SU-DHL-6 (cell line): ENCODE measurements around the gene PSME2.

Source experiments
- H2AFZ ChIP-seq: fragments of 200-600 bp; sonication (generic); 2 replicates; pipeline ENCODE4 v1.6.1; 2014; ENCODE audit warnings: low read depth, mild to moderate bottlenecking, moderate library complexity, mixed read lengths, antibody characterized with exemption, low read length; ENCODE audit not compliant: severe bottlenecking
- H3F3A ChIP-seq: fragments of 200-600 bp; shearing (Covaris generic); 2 replicates; pipeline ENCODE4 v1.6.0; 2016; ENCODE audit warnings: antibody characterized with exemption, mild to moderate bottlenecking; ENCODE audit not compliant: insufficient read depth
- H3K27ac ChIP-seq: fragments of 200-600 bp; sonication (generic); 2 replicates; pipeline ENCODE4 v1.5.1; 2016; ENCODE audit warnings: low read depth, mild to moderate bottlenecking, low read length, moderate library complexity, mixed read lengths
- H3K27me3 ChIP-seq: fragments of 200-600 bp; sonication (generic), shearing (Covaris generic); 2 replicates; pipeline ENCODE4 v1.6.0; 2014; ENCODE audit warnings: mild to moderate bottlenecking, low read length
- H3K36me3 ChIP-seq: fragments of 200-600 bp; sonication (generic); 2 replicates; pipeline ENCODE4 v1.6.1; 2014; ENCODE audit warnings: mild to moderate bottlenecking, low read length, mixed read lengths
- H3K4me2 ChIP-seq: fragments of 300-600, 200-600 bp; shearing (Covaris generic), sonication (generic); 2 replicates; pipeline ENCODE4 v1.6.0; 2014; ENCODE audit warnings: low read length, low read depth, mild to moderate bottlenecking; ENCODE audit not compliant: poor library complexity, severe bottlenecking
- H3K4me3 ChIP-seq: fragments of 200-600 bp; sonication (generic); 2 replicates; pipeline ENCODE4 v1.5.1; 2014; ENCODE audit warnings: antibody characterized with exemption, low read length, mild to moderate bottlenecking, mixed read lengths; ENCODE audit not compliant: insufficient read depth, poor library complexity, severe bottlenecking
- H3K79me2 ChIP-seq: fragments of 200-600 bp; sonication (generic); 2 replicates; pipeline ENCODE4 v1.6.1; 2014; ENCODE audit warnings: mild to moderate bottlenecking, low read length, moderate library complexity; ENCODE audit not compliant: insufficient read depth
- H3K9ac ChIP-seq: fragments of 200-600 bp; sonication (generic); 2 replicates; pipeline ENCODE4 v1.7.0; 2014; ENCODE audit warnings: mild to moderate bottlenecking, low read length
- H3K9me2 ChIP-seq: fragments of 200-600 bp; sonication (generic); replicated peaks from 2 replicates; pipeline ENCODE4 v1.6.1; 2014; ENCODE audit warnings: low read length; ENCODE audit not compliant: insufficient read depth
- H3K9me3 ChIP-seq: fragments of 200-600 bp; sonication (generic); 2 replicates; pipeline ENCODE4 v1.6.1; 2014; ENCODE audit warnings: low read length, mixed read lengths; ENCODE audit not compliant: insufficient read depth
- H4K20me1 ChIP-seq: fragments of 200-600 bp; sonication (generic); 2 replicates; pipeline ENCODE4 v1.6.1; 2014; ENCODE audit warnings: low read depth, mild to moderate bottlenecking, antibody characterized with exemption, low read length, moderate library complexity, mixed read lengths
- EZH2phosphoT487 ChIP-seq: fragments of 200-600 bp; sonication (generic), shearing (Covaris generic); conservative IDR thresholded peaks from 2 replicates; pipeline ENCODE4 v1.6.1; 2018; ENCODE audit warnings: mild to moderate bottlenecking, antibody characterized with exemption, low read length, moderate library complexity, mixed read lengths
- TF ChIP-seq, protein P1 (sequence below): fragments of 200-600 bp; sonication (generic); IDR thresholded peaks from one replicate; pipeline ENCODE4 v1.5.1; 2017; ENCODE audit warnings: antibody characterized with exemption, mild to moderate bottlenecking, low read length, moderate library complexity; ENCODE audit not compliant: insufficient read depth, poor library complexity, severe bottlenecking

The PSME2 gene

DNA sequence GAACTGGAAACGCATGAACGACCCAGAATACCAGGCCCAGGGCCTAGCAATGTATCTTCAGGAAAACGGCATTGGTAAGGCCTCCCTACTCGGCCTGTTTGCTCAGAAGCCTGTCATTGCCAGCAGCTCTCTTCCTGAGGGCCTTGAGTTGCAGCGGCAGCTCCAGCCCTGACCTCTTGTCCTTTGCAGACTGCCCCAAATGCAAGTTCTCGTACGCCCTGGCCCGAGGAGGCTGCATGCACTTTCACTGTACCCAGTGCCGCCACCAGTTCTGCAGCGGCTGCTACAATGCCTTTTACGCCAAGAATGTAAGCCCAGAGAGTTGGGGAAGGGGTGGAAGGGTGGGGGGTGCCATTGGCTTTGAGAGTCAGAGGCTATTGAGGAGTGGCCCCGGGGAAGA lies 10.9 kb upstream of the PSME2 start:
- Histone ChIP-seq H3K79me2 (peaks cover 10% of the 10 kb centered on the region; the same call in 1 of the 2 replicates), H3K4me3 (no peak overlapping the region), H2AFZ (no peak overlapping the region), H4K20me1 (no peaks in the 10 kb centered on the region), H3K9me2 (no peaks in the 10 kb centered on the region), H3K4me2 (no peak overlapping the region), H3K36me3 (no peaks in the 10 kb centered on the region), H3K9ac (no peak overlapping the region), H3K27me3 (no peaks in the 10 kb centered on the region), H3K27ac (no peak overlapping the region), H3K9me3 (no peaks in the 10 kb centered on the region), H3F3A (0 out of 2 replicates have a peak, but pooled peaks cover 3% of the 10 kb centered on the region)
- TF ChIP-seq, protein P1, sequence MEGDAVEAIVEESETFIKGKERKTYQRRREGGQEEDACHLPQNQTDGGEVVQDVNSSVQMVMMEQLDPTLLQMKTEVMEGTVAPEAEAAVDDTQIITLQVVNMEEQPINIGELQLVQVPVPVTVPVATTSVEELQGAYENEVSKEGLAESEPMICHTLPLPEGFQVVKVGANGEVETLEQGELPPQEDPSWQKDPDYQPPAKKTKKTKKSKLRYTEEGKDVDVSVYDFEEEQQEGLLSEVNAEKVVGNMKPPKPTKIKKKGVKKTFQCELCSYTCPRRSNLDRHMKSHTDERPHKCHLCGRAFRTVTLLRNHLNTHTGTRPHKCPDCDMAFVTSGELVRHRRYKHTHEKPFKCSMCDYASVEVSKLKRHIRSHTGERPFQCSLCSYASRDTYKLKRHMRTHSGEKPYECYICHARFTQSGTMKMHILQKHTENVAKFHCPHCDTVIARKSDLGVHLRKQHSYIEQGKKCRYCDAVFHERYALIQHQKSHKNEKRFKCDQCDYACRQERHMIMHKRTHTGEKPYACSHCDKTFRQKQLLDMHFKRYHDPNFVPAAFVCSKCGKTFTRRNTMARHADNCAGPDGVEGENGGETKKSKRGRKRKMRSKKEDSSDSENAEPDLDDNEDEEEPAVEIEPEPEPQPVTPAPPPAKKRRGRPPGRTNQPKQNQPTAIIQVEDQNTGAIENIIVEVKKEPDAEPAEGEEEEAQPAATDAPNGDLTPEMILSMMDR = no peak
- TF ChIP-seq EZH2phosphoT487 = no peak

DNA sequence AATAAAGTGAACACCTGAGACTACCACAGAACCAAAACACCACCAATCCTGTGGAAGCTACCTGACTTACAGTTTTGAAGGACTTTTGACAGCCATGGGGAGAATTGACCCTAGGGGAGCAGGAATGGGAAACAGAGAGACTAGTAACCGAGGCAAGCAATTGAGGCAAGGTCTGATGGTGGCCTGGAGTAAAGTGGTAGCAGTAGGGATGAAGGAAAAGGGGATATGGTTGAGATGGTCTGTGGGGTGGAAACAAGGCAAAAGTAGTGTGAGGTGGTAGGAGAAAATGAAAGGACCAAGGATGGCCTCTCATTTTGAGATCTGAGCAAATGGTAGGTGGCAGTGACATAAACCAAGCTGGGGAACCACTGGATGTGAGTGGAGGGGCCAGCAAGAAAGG lies 10.4 kb upstream of the PSME2 start:
- Histone ChIP-seq H3K27ac (no peak overlapping the region), H3K9me3 (no peaks in the 10 kb centered on the region), H3K4me3 (no peak overlapping the region), H3K4me2 (no peak overlapping the region), H3K36me3 (no peaks in the 10 kb centered on the region), H4K20me1 (no peaks in the 10 kb centered on the region), H3K79me2 (peaks cover 5% of the 10 kb centered on the region; the same call in 1 of the 2 replicates), H3K9me2 (no peaks in the 10 kb centered on the region), H2AFZ (no peak overlapping the region), H3F3A (0 out of 2 replicates have a peak, but pooled peaks cover 3% of the 10 kb centered on the region), H3K9ac (no peak overlapping the region), H3K27me3 (no peaks in the 10 kb centered on the region)
- TF ChIP-seq, protein P1 = no peak
- TF ChIP-seq EZH2phosphoT487 = no peak

DNA sequence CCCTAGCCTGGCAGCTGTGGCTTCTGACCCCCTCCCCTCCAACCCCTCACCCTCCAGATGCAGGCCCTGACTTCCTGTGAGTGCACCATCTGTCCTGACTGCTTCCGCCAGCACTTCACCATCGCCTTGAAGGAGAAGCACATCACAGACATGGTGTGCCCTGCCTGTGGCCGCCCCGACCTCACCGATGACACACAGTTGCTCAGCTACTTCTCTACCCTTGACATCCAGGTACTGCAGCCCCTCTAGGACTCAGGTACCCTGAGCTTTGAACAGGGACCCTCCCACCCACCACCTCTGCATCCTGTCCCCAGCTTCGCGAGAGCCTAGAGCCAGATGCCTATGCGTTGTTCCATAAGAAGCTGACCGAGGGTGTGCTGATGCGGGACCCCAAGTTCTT lies 8.7 kb upstream of the PSME2 start:
- Histone ChIP-seq H3K9me3 (no peaks in the 10 kb centered on the region), H3K4me2 (no peak overlapping the region), H3K9ac (no peak overlapping the region)

More for the DNA sequence above, 8.7 kb upstream of the PSME2 start:
- no peak overlapping the region for H2AFZ ChIP-seq
- H4K20me1 ChIP-seq = no peaks in the 10 kb centered on the region
- TF ChIP-seq, protein P1 = no peak
- TF ChIP-seq EZH2phosphoT487 = no peak
- no peaks in the 10 kb centered on the region for H3K36me3 ChIP-seq
- no peaks in the 10 kb centered on the region for H3K79me2 ChIP-seq
- no peaks in the 10 kb centered on the region for H3K9me2 ChIP-seq
- H3K4me3 ChIP-seq = no peak overlapping the region
- no peak overlapping the region for H3K27ac ChIP-seq
- no peaks in the 10 kb centered on the region for H3K27me3 ChIP-seq
- no peaks in the 10 kb centered on the region for H3F3A ChIP-seq
